VCaP (cell line): ENCODE data around the gene PHF19.

Experiments used
- H3K27ac ChIP-seq: fragments of 450-650 bp; 2 replicates; pipeline ENCODE4 v1.5.1; 2017
- CTCF ChIP-seq: fragments of 450-650 bp; conservative IDR thresholded peaks from 2 replicates; pipeline ENCODE4 v1.5.1; 2017; ENCODE audit warnings: mild to moderate bottlenecking, moderate library complexity

PHF19 gene

GRCh38 chr9:120888626-120889025 is 11.6 kb upstream of the PHF19 start:
- no peak for TF ChIP-seq CTCF
- H3K27ac ChIP-seq: no peak overlapping the region

GRCh38 chr9:120886490-120886967 is 9.5 kb upstream of the PHF19 start:
- H3K27ac ChIP-seq: no peak overlapping the region
- no peak for TF ChIP-seq CTCF

GRCh38 chr9:120885958-120886357 is 9.0 kb upstream of the PHF19 start:
- TF ChIP-seq CTCF: no peak
- no peak overlapping the region for H3K27ac ChIP-seq

GRCh38 chr9:120885457-120885856 is 8.5 kb upstream of the PHF19 start:
- TF ChIP-seq CTCF: no peak

GRCh38 chr9:120883608-120883996 is 6.6 kb upstream of the PHF19 start:
- H3K27ac ChIP-seq: no peak overlapping the region
- TF ChIP-seq CTCF: no peak

More at GRCh38 chr9:120885457-120885856, 8.5 kb upstream of the PHF19 start:
- H3K27ac ChIP-seq: no peak overlapping the region

- no peak for TF ChIP-seq CTCF
- no peak overlapping the region for H3K27ac ChIP-seq
Measured at GRCh38 chr9:120882935-120883607, 6.1 kb upstream of the PHF19 start.

- no peak for TF ChIP-seq CTCF
- H3K27ac ChIP-seq: no peak overlapping the region; the same call in 1 of the 2 replicates
Measured at GRCh38 chr9:120879446-120879845, 2.5 kb upstream of the PHF19 start.
